Ectodermal cell (in vitro differentiated cells): ENCODE data around the gene CCR5AS.

Experiments
- H3K27ac ChIP-seq: 2 replicates; pipeline ENCODE4 v1.7.0; 2013; ENCODE audit warnings: mild to moderate bottlenecking, low read depth, low read length; ENCODE audit not compliant: insufficient read depth, poor library complexity, severe bottlenecking
- H3K27me3 ChIP-seq: 2 replicates; pipeline ENCODE4 v1.7.0; 2013; ENCODE audit warnings: mild to moderate bottlenecking, low read length; ENCODE audit not compliant: insufficient read depth, control insufficient read depth, poor library complexity, severe bottlenecking
- H3K36me3 ChIP-seq: one replicate; pipeline ENCODE4 v1.7.0; 2013; ENCODE audit warnings: low read length; ENCODE audit not compliant: control insufficient read depth, insufficient read depth
- H3K4me1 ChIP-seq: one replicate; pipeline ENCODE4 v1.7.0; 2013; ENCODE audit warnings: low read length; ENCODE audit not compliant: control insufficient read depth, insufficient read depth
- H3K4me3 ChIP-seq: 2 replicates; pipeline ENCODE4 v1.7.0; 2013; ENCODE audit warnings: low read depth, low read length, control low read depth; ENCODE audit not compliant: insufficient read depth
- H3K9me3 ChIP-seq: 2 replicates; pipeline ENCODE4 v1.7.0; 2013; ENCODE audit warnings: mild to moderate bottlenecking, low read length, moderate library complexity; ENCODE audit not compliant: control insufficient read depth
- WGBS, 2 experiments: methylation state at CpG; one replicate each; pipeline ENCODE4 v1.1.7; 2013; ENCODE audit warnings: missing lambda C conversion rate in 2 of 2; 5-methylcytosine and 5-hydroxymethylcytosine counted together

CCR5AS gene

DNA sequence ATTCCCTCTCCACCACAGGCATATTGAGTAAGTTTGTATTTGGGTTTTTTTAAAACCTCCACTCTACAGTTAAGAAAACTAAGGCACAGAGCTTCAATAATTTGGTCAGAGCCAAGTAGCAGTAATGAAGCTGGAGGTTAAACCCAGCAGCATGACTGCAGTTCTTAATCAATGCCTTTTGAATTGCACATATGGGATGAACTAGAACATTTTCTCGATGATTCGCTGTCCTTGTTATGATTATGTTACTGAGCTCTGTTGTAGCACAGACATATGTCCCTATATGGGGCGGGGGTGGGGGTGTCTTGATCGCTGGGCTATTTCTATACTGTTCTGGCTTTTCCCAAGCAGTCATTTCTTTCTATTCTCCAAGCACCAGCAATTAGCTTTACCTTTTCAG, 37.7 kb downstream of the CCR5AS start:
- no peak overlapping the region for H3K4me3 ChIP-seq
- H3K9me3 ChIP-seq: no peaks in the 10 kb centered on the region
- WGBS, 2 experiments: 93 to 98% methylated on average over 4 of the region's 4 CpGs
- H3K27ac ChIP-seq: no peak overlapping the region
- H3K4me1 ChIP-seq: no peaks in the 10 kb centered on the region
- H3K27me3 ChIP-seq: no peaks in the 10 kb centered on the region
- no peaks in the 10 kb centered on the region for H3K36me3 ChIP-seq

GRCh38 chr3:46368569-46368968, 38.3 kb downstream of the CCR5AS start:
- no peaks in the 10 kb centered on the region for H3K27me3 ChIP-seq
- no peaks in the 10 kb centered on the region for H3K36me3 ChIP-seq
- WGBS, 2 experiments: 59 to 66% methylated on average over 7 of the region's 7 CpGs
- no peaks in the 10 kb centered on the region for H3K4me1 ChIP-seq
- H3K4me3 ChIP-seq: no peak overlapping the region
- H3K9me3 ChIP-seq: no peaks in the 10 kb centered on the region
- H3K27ac ChIP-seq: no peak overlapping the region

GRCh38 chr3:46367811-46368210, 39.1 kb downstream of the CCR5AS start:
- Histone ChIP-seq H3K27me3 (no peaks in the 10 kb centered on the region), H3K4me1 (no peaks in the 10 kb centered on the region), H3K36me3 (no peaks in the 10 kb centered on the region), H3K4me3 (no peak overlapping the region), H3K27ac (no peak overlapping the region), H3K9me3 (no peaks in the 10 kb centered on the region)
- 94 to 97% methylated on average over 5 of the region's 5 CpGs for WGBS, 2 experiments

- WGBS, 2 experiments: 89 to 94% methylated on average over 4 to 5 of the region's 5 CpGs
- no peak overlapping the region for H3K4me3 ChIP-seq
- no peaks in the 10 kb centered on the region for H3K27me3 ChIP-seq
- H3K4me1 ChIP-seq: no peaks in the 10 kb centered on the region
- no peaks in the 10 kb centered on the region for H3K9me3 ChIP-seq
- no peaks in the 10 kb centered on the region for H3K36me3 ChIP-seq
- H3K27ac ChIP-seq: no peak overlapping the region
Measured at GRCh38 chr3:46365737-46366524, 40.9 kb downstream of the CCR5AS start.

- WGBS, 2 experiments: 93% methylated on average over 3 to 4 of the region's 4 CpGs
- Histone ChIP-seq H3K4me1 (no peaks in the 10 kb centered on the region), H3K36me3 (no peaks in the 10 kb centered on the region), H3K27me3 (no peaks in the 10 kb centered on the region), H3K4me3 (no peak overlapping the region), H3K9me3 (no peaks in the 10 kb centered on the region), H3K27ac (no peak overlapping the region)
Measured at GRCh38 chr3:46365041-46365440, 41.8 kb downstream of the CCR5AS start.

DNA sequence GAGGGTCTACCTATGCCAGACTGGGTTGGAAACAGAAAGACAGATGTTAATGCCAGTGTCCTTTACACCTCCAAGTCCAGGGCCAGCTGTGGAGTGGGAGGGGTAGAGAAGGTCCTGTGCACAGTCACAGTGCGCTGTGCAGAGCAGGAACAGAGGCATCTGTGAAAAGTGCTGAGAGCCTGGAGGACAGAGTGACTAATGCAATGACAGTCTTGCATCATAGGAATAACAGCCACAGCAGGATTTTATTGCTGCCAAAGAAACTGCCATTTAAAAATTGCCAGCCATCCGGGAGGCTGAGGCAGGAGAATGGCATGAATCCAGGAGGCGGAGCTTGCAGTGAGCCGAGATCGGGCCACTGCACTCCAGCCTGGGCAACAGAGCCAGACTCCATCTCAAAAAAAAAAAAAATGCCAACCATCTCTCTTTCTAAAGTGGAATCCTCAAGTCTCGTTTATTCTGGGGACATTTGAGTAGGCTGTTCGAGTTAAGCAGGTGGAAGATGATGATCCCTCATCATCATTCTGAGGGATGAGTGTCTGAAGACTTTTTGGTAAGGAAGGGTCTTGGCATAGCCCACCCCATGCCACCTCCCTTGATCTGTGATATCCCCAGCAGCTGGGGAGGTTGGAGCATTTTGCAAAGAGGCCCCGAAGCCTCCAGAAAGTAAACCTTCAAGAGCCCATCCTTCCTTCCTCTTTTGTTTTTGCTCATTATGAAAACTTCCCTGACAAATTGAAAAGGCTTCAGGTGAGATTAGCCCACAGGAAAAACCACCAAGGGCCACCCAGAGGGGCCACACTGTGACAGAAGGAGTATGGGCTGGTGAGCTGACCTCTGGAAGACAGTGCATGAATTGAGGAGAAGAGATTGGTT, 45.2 kb downstream of the CCR5AS start:
- WGBS, 2 experiments: 91 to 97% methylated on average over 8 of the region's 8 CpGs
- H3K27me3 ChIP-seq: no peaks in the 10 kb centered on the region
- no peaks in the 10 kb centered on the region for H3K9me3 ChIP-seq
- H3K36me3 ChIP-seq: no peaks in the 10 kb centered on the region
- no peak overlapping the region for H3K4me3 ChIP-seq
- no peaks in the 10 kb centered on the region for H3K4me1 ChIP-seq
- no peak overlapping the region for H3K27ac ChIP-seq

GRCh38 chr3:46360907-46361306, 46.0 kb downstream of the CCR5AS start:
- no peak overlapping the region for H3K4me3 ChIP-seq
- 72 to 80% methylated on average over 6 of the region's 6 CpGs for WGBS, 2 experiments

GRCh38 chr3:46359733-46360493, 47.0 kb downstream of the CCR5AS start:
- Histone ChIP-seq H3K9me3 (no peaks in the 10 kb centered on the region), H3K27me3 (no peaks in the 10 kb centered on the region), H3K36me3 (no peaks in the 10 kb centered on the region), H3K4me3 (no peak overlapping the region), H3K4me1 (no peaks in the 10 kb centered on the region), H3K27ac (peak overlapping the region; percentile 44)
- WGBS, 2 experiments: 76 to 78% methylated on average over 11 of the region's 11 CpGs

More at GRCh38 chr3:46360907-46361306, 46.0 kb downstream of the CCR5AS start:
- H3K27me3 ChIP-seq: no peaks in the 10 kb centered on the region
- H3K27ac ChIP-seq: no peak overlapping the region
- no peaks in the 10 kb centered on the region for H3K9me3 ChIP-seq
- H3K36me3 ChIP-seq: no peaks in the 10 kb centered on the region
- H3K4me1 ChIP-seq: no peaks in the 10 kb centered on the region

- Histone ChIP-seq H3K4me1 (no peaks in the 10 kb centered on the region), H3K9me3 (no peaks in the 10 kb centered on the region), H3K27me3 (no peaks in the 10 kb centered on the region), H3K27ac (no peak overlapping the region), H3K36me3 (no peaks in the 10 kb centered on the region), H3K4me3 (no peak overlapping the region)
- WGBS, 2 experiments: 94 to 97% methylated on average over 4 to 6 of the region's 6 CpGs
Measured at GRCh38 chr3:46358466-46358865, 48.4 kb downstream of the CCR5AS start.

- no peak overlapping the region for H3K4me3 ChIP-seq
- no peak overlapping the region for H3K27ac ChIP-seq
- no peaks in the 10 kb centered on the region for H3K4me1 ChIP-seq
- 91 to 95% methylated on average over 4 of the region's 4 CpGs for WGBS, 2 experiments
- H3K36me3 ChIP-seq: no peaks in the 10 kb centered on the region
- no peaks in the 10 kb centered on the region for H3K9me3 ChIP-seq
- H3K27me3 ChIP-seq: no peaks in the 10 kb centered on the region
Measured at GRCh38 chr3:46356909-46357308, 50.0 kb downstream of the CCR5AS start.
